HepG2 (cell line): Measurements from ENCODE around the gene ARHGEF39. TPM values are rescaled to one million over a fixed set of nuclear protein-coding genes. Genes with fewer than 3 reads are reported as not detected.

Experiments
- BHLHE40 ChIP-seq: IDR thresholded peaks from 2 replicates; pipeline ENCODE4 v1.6.1; 2011; ENCODE audit warnings: low read length, improper control_type of control experiment
- BORCS8-MEF2B ChIP-seq: sonication (generic); formaldehyde crosslinking; IDR thresholded peaks from 2 replicates; pipeline ENCODE4 v1.8.0; 2022; ENCODE audit warnings: mild to moderate bottlenecking, missing genetic modification reagents
- CC2D1A ChIP-seq: sonication (generic); formaldehyde crosslinking; IDR thresholded peaks from 2 replicates; pipeline ENCODE4 v1.8.1; 2023; ENCODE audit warnings: mild to moderate bottlenecking, missing genetic modification reagents
- CEBPG ChIP-seq: IDR thresholded peaks from 2 replicates; pipeline ENCODE4 v1.6.1; 2016
- CREB1 ChIP-seq, 2 experiments: fragments of 450-650 bp in 1 of 2; IDR thresholded peaks; 2 replicates each; pipeline ENCODE4 v1.6.1; 2016 to 2017; ENCODE audit warnings: control low read depth in 1 of 2, mild to moderate bottlenecking in 1 of 2, missing compliant biosample characterization in 1 of 2, missing genetic modification characterization in 1 of 2
- FOXA3 ChIP-seq: IDR thresholded peaks from 2 replicates; pipeline ENCODE4 v1.6.1; 2016; ENCODE audit warnings: missing genetic modification reagents, missing compliant biosample characterization
- FOXK2 ChIP-seq: fragments of 450-650 bp; IDR thresholded peaks from 2 replicates; pipeline ENCODE4 v1.6.1; 2016
- GLI4 ChIP-seq: sonication (generic); formaldehyde crosslinking; IDR thresholded peaks from 2 replicates; pipeline ENCODE4 v1.5.1; 2020; ENCODE audit warnings: missing genetic modification reagents, mild to moderate bottlenecking, moderate library complexity, borderline replicate concordance
- HDAC2 ChIP-seq: sonication (generic); formaldehyde crosslinking; IDR thresholded peaks from 2 replicates; pipeline ENCODE4 v1.4.0; 2020; ENCODE audit warnings: missing genetic modification reagents
- HOXA9 ChIP-seq: sonication (generic); formaldehyde crosslinking; IDR thresholded peaks from 2 replicates; pipeline ENCODE4 v1.8.1; 2022; ENCODE audit warnings: missing genetic modification reagents, mild to moderate bottlenecking, moderate library complexity, borderline replicate concordance
- IKZF4 ChIP-seq: sonication (generic); formaldehyde crosslinking; IDR thresholded peaks from 2 replicates; pipeline ENCODE4 v1.5.1; 2020; ENCODE audit warnings: borderline replicate concordance, mild to moderate bottlenecking, low read depth, missing genetic modification reagents; ENCODE audit errors: not compliant biosample characterization
- KDM4B ChIP-seq: sonication (generic); formaldehyde crosslinking; IDR thresholded peaks from 2 replicates; pipeline ENCODE4 v1.4.0; 2020; ENCODE audit warnings: missing genetic modification reagents
- MBD4 ChIP-seq: IDR thresholded peaks from 2 replicates; pipeline ENCODE4 v1.6.1; 2012; ENCODE audit warnings: low read length, inconsistent platforms, borderline replicate concordance
- MEF2D ChIP-seq: sonication (generic); formaldehyde crosslinking; IDR thresholded peaks from 2 replicates; pipeline ENCODE4 v1.5.1; 2020; ENCODE audit warnings: mild to moderate bottlenecking, missing genetic modification reagents
- NCOA2 ChIP-seq: sonication (generic); formaldehyde crosslinking; IDR thresholded peaks from 2 replicates; pipeline ENCODE4 v1.8.0; 2022; ENCODE audit warnings: inconsistent platforms
- NR1H2 ChIP-seq: sonication (generic); formaldehyde crosslinking; IDR thresholded peaks from 2 replicates; pipeline ENCODE4 v1.8.1; 2022; ENCODE audit warnings: low read depth, missing genetic modification reagents, borderline replicate concordance
- RBFOX2 ChIP-seq: fragments of 200-400 bp; formaldehyde crosslinking; IDR thresholded peaks from 2 replicates; pipeline ENCODE4 v1.6.1; 2017; ENCODE audit warnings: low read depth, mild to moderate bottlenecking, low read length
- RBM22 ChIP-seq: fragments of 200-400 bp; formaldehyde crosslinking; optimal IDR thresholded peaks from 2 replicates; pipeline ENCODE3; 2017; ENCODE audit warnings: mild to moderate bottlenecking, low read length, moderate library complexity
- SMYD3 ChIP-seq: sonication (generic); formaldehyde crosslinking; IDR thresholded peaks from 2 replicates; pipeline ENCODE4 v1.8.1; 2023; ENCODE audit warnings: mild to moderate bottlenecking, missing genetic modification reagents
- SNAI1 ChIP-seq: sonication (generic); formaldehyde crosslinking; IDR thresholded peaks from 2 replicates; pipeline ENCODE4 v1.5.0; 2020; ENCODE audit warnings: mild to moderate bottlenecking, missing genetic modification reagents, borderline replicate concordance
- ZNF124 ChIP-seq: sonication (generic); formaldehyde crosslinking; IDR thresholded peaks from 2 replicates; pipeline ENCODE4 v1.4.0; 2020; ENCODE audit warnings: missing genetic modification reagents
- ZNF282 ChIP-seq: fragments of 450-650 bp; IDR thresholded peaks from 2 replicates; pipeline ENCODE4 v1.6.1; 2018; ENCODE audit not compliant: partially characterized antibody
- ZNF441 ChIP-seq: sonication (generic); formaldehyde crosslinking; IDR thresholded peaks from 2 replicates; pipeline ENCODE4 v1.7.0; 2021; ENCODE audit warnings: missing genetic modification reagents, borderline replicate concordance
- ZNF451 ChIP-seq: sonication (generic); formaldehyde crosslinking; IDR thresholded peaks from 2 replicates; pipeline ENCODE4 v1.5.0; 2020; ENCODE audit warnings: mild to moderate bottlenecking, missing genetic modification reagents
- ZNF460 ChIP-seq: sonication (generic); formaldehyde crosslinking; IDR thresholded peaks from 2 replicates; pipeline ENCODE4 v1.5.1; 2020; ENCODE audit warnings: missing genetic modification reagents, mild to moderate bottlenecking, borderline replicate concordance
- polyA plus RNA-seq, 8 experiments: library from polyadenylated mRNA; depleted of rRNA in 3 of 8; stranded (reverse) in 7 of 8; unstranded in 1 of 8; fragments of >200 nt; fragmentation: Illumina TruSeq in 4 of 8; extraction: Trizol in 4 of 8; gene quantifications; 2 replicates each; pipeline versions ENCODE4 v1.2.1 to v1.2.3, GENCODE V29; 2011 to 2016; ENCODE audit warnings: low read depth in 4 of 8, missing spikeins in 1 of 8, mixed read lengths in 1 of 8; ENCODE audit not compliant: insufficient read depth in 1 of 8
- total RNA-seq, 5 experiments: library from RNA; depleted of rRNA; stranded (reverse); fragments of >200 nt; fragmentation: Illumina TruSeq; extraction: Trizol; gene quantifications; 2 replicates each; pipeline ENCODE4 v1.2.3, GENCODE V29; 2016; ENCODE audit warnings: low read depth in 1 of 5
- TF ChIP-seq, protein P1 (sequence below): sonication (generic); formaldehyde crosslinking; IDR thresholded peaks from 2 replicates; pipeline ENCODE4 v1.4.0; 2020; ENCODE audit warnings: mild to moderate bottlenecking, low read depth, missing genetic modification reagents
- TF ChIP-seq, protein P2 (sequence below): sonication (generic); formaldehyde crosslinking; IDR thresholded peaks from 2 replicates; pipeline ENCODE4 v1.8.1; 2023; ENCODE audit warnings: mild to moderate bottlenecking, inconsistent platforms, moderate library complexity, missing genetic modification reagents, borderline replicate concordance
- TF ChIP-seq, protein P3 (sequence below): conservative IDR thresholded peaks from 2 replicates; pipeline ENCODE4 v1.6.1; 2018; ENCODE audit warnings: missing genetic modification reagents

Gene ARHGEF39
- total and polyA plus RNA-seq, 2 of the 13 experiments (the other 11 are each of a cell fraction or from before 2014, with no cell fraction given): 11.2 to 12.3 TPM

DNA sequence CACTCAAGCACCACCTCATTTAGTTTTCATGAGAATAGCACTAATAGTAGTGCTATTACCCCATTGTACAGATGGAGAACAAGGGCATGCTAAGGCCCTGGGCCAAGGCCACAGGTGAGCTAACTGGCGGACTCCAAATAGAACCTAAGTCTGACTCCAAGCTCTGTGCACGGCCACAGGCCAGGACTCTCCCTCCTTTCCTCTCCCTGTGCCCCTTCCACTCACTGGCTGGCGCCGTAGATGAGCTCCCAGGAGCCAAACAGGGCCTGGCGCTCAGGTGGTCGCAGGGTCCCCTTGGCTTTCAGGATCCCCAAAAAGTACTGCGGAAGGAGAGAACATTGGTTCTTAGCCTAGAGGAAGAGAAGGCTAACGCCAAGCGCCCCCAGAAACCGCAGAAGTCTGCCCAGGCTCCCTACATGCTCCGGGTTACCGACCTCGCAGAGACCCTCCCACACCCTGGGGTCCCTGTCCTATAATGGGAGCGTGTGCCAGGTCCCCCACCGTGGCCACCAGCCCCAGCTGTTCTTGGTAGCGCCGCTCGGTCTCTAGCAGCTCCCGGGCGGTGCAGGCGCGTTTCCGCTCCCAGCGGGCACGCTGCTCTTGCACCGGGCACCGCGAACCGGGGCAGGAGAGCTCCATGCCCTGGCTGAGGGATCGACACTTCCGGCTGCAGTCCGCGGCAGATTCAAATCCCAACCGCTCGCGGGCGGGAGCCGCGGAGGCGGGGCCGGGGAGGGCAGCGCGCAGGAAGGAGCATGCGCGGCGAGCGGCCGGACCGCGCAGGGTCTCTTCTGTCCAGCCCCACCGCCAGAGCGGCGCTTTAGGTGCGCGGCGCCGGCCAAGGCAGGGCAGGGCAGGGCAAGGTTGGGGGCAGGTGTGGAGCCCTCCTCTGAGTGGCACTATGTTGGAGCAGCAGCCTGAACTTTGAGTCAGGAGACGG, at the start of gene ARHGEF39 (continued):
- TF ChIP-seq, protein P1, sequence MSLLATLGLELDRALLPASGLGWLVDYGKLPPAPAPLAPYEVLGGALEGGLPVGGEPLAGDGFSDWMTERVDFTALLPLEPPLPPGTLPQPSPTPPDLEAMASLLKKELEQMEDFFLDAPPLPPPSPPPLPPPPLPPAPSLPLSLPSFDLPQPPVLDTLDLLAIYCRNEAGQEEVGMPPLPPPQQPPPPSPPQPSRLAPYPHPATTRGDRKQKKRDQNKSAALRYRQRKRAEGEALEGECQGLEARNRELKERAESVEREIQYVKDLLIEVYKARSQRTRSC (CRISPR knock-in tag): no peak
- TF ChIP-seq, protein P2, sequence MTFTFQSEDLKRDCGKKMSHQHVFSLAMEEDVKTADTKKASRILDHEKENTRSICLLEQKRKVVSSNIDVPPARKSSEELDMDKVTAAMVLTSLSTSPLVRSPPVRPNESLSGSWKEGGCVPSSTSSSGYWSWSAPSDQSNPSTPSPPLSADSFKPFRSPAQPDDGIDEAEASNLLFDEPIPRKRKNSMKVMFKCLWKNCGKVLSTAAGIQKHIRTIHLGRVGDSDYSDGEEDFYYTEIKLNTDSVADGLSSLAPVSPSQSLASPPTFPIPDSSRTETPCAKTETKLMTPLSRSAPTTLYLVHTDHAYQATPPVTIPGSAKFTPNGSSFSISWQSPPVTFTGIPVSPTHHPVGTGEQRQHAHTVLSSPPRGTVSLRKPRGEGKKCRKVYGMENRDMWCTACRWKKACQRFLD: peak; percentile 66; the same call in 1 of the 2 replicates
- TF ChIP-seq BORCS8-MEF2B (CRISPR knock-in tag) (peak; percentile 98), ZNF282 (no peak), SNAI1 (CRISPR knock-in tag) (no peak), ZNF124 (CRISPR knock-in tag) (peak; percentile 90; the same call in 1 of the 2 replicates), HDAC2 (peak; percentile 53), IKZF4 (peak; percentile 35), FOXK2 (no peak), GLI4 (CRISPR knock-in tag) (peak; percentile 74; the same call in 1 of the 2 replicates), KDM4B (CRISPR knock-in tag) (no peak), MEF2D (CRISPR knock-in tag) (0 out of 2 replicates have a peak, but pooled peaks have one; percentile 7), ZNF451 (CRISPR knock-in tag) (peak; percentile 55; the same call in 1 of the 2 replicates), ZNF460 (CRISPR knock-in tag) (no peak), RBFOX2 (peak; percentile 93), NCOA2 (CRISPR knock-in tag) (peak; percentile 70), RBM22 (no peak), CC2D1A (0 out of 2 replicates have a peak, but pooled peaks have one; percentile 68), HOXA9 (peak; percentile 97), BHLHE40 (no peak), CREB1 (IDR thresholded peaks at IDR 0.05) (no peak), CREB1 (CRISPR knock-in tag; IDR thresholded peaks at IDR 0.05) (no peak), MBD4 (no peak), SMYD3 (CRISPR knock-in tag) (peak; percentile 96), CEBPG (peak; percentile 11; the same call in 1 of the 2 replicates), NR1H2 (CRISPR knock-in tag) (no peak), ZNF441 (no peak), FOXA3 (CRISPR knock-in tag) (peak; percentile 56; the same call in 1 of the 2 replicates)
- TF ChIP-seq, protein P3, sequence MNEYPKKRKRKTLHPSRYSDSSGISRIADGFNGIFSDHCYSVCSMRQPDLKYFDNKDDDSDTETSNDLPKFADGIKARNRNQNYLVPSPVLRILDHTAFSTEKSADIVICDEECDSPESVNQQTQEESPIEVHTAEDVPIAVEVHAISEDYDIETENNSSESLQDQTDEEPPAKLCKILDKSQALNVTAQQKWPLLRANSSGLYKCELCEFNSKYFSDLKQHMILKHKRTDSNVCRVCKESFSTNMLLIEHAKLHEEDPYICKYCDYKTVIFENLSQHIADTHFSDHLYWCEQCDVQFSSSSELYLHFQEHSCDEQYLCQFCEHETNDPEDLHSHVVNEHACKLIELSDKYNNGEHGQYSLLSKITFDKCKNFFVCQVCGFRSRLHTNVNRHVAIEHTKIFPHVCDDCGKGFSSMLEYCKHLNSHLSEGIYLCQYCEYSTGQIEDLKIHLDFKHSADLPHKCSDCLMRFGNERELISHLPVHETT (CRISPR knock-in tag): peak; percentile 53; the same call in 1 of the 2 replicates
